ENCODE measurements around the gene MESD. TPM values are rescaled to one million over a fixed set of nuclear protein-coding genes. Genes with fewer than 3 reads are reported as not detected.

MESD gene
- polyA plus RNA-seq, 1 of the 3 experiments (the other 2 are of a cell fraction): 15.2 TPM

- H2AFZ ChIP-seq (ENCODE audit: low read depth): no peak overlapping the region
- H3K9me3 ChIP-seq: no peaks in the 10 kb centered on the region
- TF ChIP-seq ELF1 (IDR thresholded peaks at IDR 0.05) (no peak), YY1 (IDR thresholded peaks at IDR 0.05; ENCODE audit: low read depth) (no peak), CHD2 (IDR thresholded peaks at IDR 0.05; ENCODE audit: low read length, partially characterized antibody) (no peak), FOXJ3 (CRISPR knock-in tag; IDR thresholded peaks at IDR 0.05) (no peak), GATA2 (CRISPR knock-in tag; IDR thresholded peaks at IDR 0.05) (no peak), CTCF (IDR thresholded peaks at IDR 0.05) (no peak)
- no peaks in the 10 kb centered on the region; a peak in 1 of 4 replicates for H3K4me1 ChIP-seq (ENCODE audit: control insufficient read depth in 1 of 2, insufficient read depth in 2 of 2, low read depth in 1 of 2, low read length in 1 of 2)
- no peaks in the 10 kb centered on the region for H3F3A ChIP-seq (replicated peaks; ENCODE audit: insufficient read depth)
- H3K79me2 ChIP-seq (ENCODE audit: insufficient read depth): no peaks in the 10 kb centered on the region
- CTCF ChIA-PET: no interaction called here
- 100% methylated on average over 3 of the region's 3 CpGs for WGBS (ENCODE audit: low lambda C conversion rate)
- POLR2A ChIA-PET: no interaction called here
- no peaks in the 10 kb centered on the region for H3K9me2 ChIP-seq
- H3K9ac ChIP-seq: no peak overlapping the region
- no peak for DNase-seq
- H3K4me3 ChIP-seq (ENCODE audit: low read depth in 2 of 2, low read length in 1 of 2): no peak overlapping the region
- H3K27me3 ChIP-seq (ENCODE audit: insufficient read depth): no peaks in the 10 kb centered on the region
- H4K20me1 ChIP-seq (ENCODE audit: insufficient read depth): no peaks in the 10 kb centered on the region
- no peak overlapping the region for H3K4me2 ChIP-seq
- peaks cover 0 to 56% of the 10 kb centered on the region in 2 experiments for H3K36me3 ChIP-seq (replicated peaks in 1 of 2; ENCODE audit: control insufficient read depth in 1 of 2, insufficient read depth in 2 of 2, low read length in 1 of 2)
- no peak overlapping the region for H3K27ac ChIP-seq (ENCODE audit: low read depth in 2 of 2, low read length in 1 of 2)
Observed at GRCh38 chr15:80939216-80939615, 50.4 kb downstream of the MESD start.

- TF ChIP-seq MXI1 (IDR thresholded peaks at IDR 0.05; ENCODE audit: low read depth, low read length) (no peak), CTCF (IDR thresholded peaks at IDR 0.05) (no peak), MEF2A (IDR thresholded peaks at IDR 0.05; ENCODE audit: borderline replicate concordance, low read depth) (no peak), POLR2AphosphoS5 (IDR thresholded peaks at IDR 0.05; ENCODE audit: low read depth, low read length) (no peak), FOXM1 (IDR thresholded peaks at IDR 0.05; ENCODE audit: low read depth) (no peak), ZBTB33 (IDR thresholded peaks at IDR 0.05; ENCODE audit: borderline replicate concordance, low read depth) (no peak), NFIC (IDR thresholded peaks at IDR 0.05; ENCODE audit: borderline replicate concordance) (no peak), FOSL2 (IDR thresholded peaks at IDR 0.05; ENCODE audit: borderline replicate concordance, low read depth) (no peak), USF1 (IDR thresholded peaks at IDR 0.05; ENCODE audit: borderline replicate concordance, low read depth) (no peak), RFX5 (IDR thresholded peaks at IDR 0.05; ENCODE audit: low read length) (no peak), RXRA (IDR thresholded peaks at IDR 0.05; ENCODE audit: borderline replicate concordance, low read depth) (no peak), TCF12 (IDR thresholded peaks at IDR 0.05) (no peak), IRF3 (IDR thresholded peaks at IDR 0.05; ENCODE audit: low read depth, low read length) (no peak), RAD21 (IDR thresholded peaks at IDR 0.05; ENCODE audit: low read length) (no peak), MAX (IDR thresholded peaks at IDR 0.05; ENCODE audit: low read depth) (no peak), JUND (IDR thresholded peaks at IDR 0.05) (no peak), EP300 (IDR thresholded peaks at IDR 0.05; ENCODE audit: borderline replicate concordance in 1 of 2, low read depth in 1 of 2, low read length in 1 of 2) (no peak), YY1 (IDR thresholded peaks at IDR 0.05; ENCODE audit: low read depth) (no peak)
- H3K36me3 ChIP-seq (replicated peaks in 1 of 2; ENCODE audit: control insufficient read depth in 1 of 2, insufficient read depth in 2 of 2, low read length in 1 of 2): peaks cover 0 to 48% of the 10 kb centered on the region in 2 experiments
- H3K9me2 ChIP-seq: no peaks in the 10 kb centered on the region
- H4K20me1 ChIP-seq (ENCODE audit: insufficient read depth): no peaks in the 10 kb centered on the region
- no peaks in the 10 kb centered on the region for H3F3A ChIP-seq (replicated peaks; ENCODE audit: insufficient read depth)
- no peak overlapping the region for H3K9ac ChIP-seq
- H3K4me3 ChIP-seq (ENCODE audit: low read depth in 2 of 2, low read length in 1 of 2): no peak overlapping the region
- no peak overlapping the region for H2AFZ ChIP-seq (ENCODE audit: low read depth)
- CTCF ChIA-PET: no interaction called here
- no peak for DNase-seq
- 88% methylated on average over 10 of the region's 12 CpGs for WGBS (ENCODE audit: low lambda C conversion rate)
- no peaks in the 10 kb centered on the region for H3K27me3 ChIP-seq (ENCODE audit: insufficient read depth)
- no peaks in the 10 kb centered on the region for H3K9me3 ChIP-seq
- POLR2A ChIA-PET: no interaction called here
- H3K79me2 ChIP-seq (ENCODE audit: insufficient read depth): no peaks in the 10 kb centered on the region
- H3K4me2 ChIP-seq: no peak overlapping the region
- H3K4me1 ChIP-seq (ENCODE audit: control insufficient read depth in 1 of 2, insufficient read depth in 2 of 2, low read depth in 1 of 2, low read length in 1 of 2): no peaks in the 10 kb centered on the region; a peak in 1 of 4 replicates
- H3K27ac ChIP-seq (ENCODE audit: low read depth in 2 of 2, low read length in 1 of 2): no peak overlapping the region
Observed at GRCh38 chr15:80937718-80938117, 51.9 kb downstream of the MESD start.
